Left ventricle myocardium inferior (tissue), 1 donor: ENCODE data around the gene MAPK4. TPM values are rescaled to one million over a fixed set of nuclear protein-coding genes. Genes with fewer than 3 reads are reported as not detected.

Experiments used
- DNase-seq: peaks from one replicate; pipeline ENCODE4 v3.0.0-alpha.2; 2020
- H3K27ac ChIP-seq: fragments of 200-600 bp; replicated peaks from 2 replicates; pipeline ENCODE4 v1.8.0; 2021
- H3K27me3 ChIP-seq: fragments of 200-600 bp; 2 replicates; pipeline ENCODE4 v1.8.0; 2021; ENCODE audit warnings: low read depth
- H3K36me3 ChIP-seq: fragments of 200-600 bp; 2 replicates; pipeline ENCODE4 v1.8.0; 2021
- H3K4me1 ChIP-seq: fragments of 200-600 bp; 2 replicates; pipeline ENCODE4 v1.8.0; 2021
- H3K4me3 ChIP-seq: fragments of 200-600 bp; 2 replicates; pipeline ENCODE4 v1.8.0; 2021; ENCODE audit warnings: mild to moderate bottlenecking, moderate library complexity
- H3K9me3 ChIP-seq: fragments of 200-600 bp; replicated peaks from 2 replicates; pipeline ENCODE4 v1.8.0; 2021
- CTCF ChIP-seq: fragments of 200-600 bp; IDR thresholded peaks from 2 replicates; pipeline ENCODE4 v1.8.0; 2021; ENCODE audit warnings: antibody characterized with exemption, mild to moderate bottlenecking, borderline replicate concordance
- intact Hi-C: fragments of 100-400 bp; cut with micrococcal nuclease; formaldehyde crosslinking; loops from one replicate; pipeline ENCODE4 v1.11.0; 2022
- total RNA-seq: library from RNA; stranded (reverse); fragmentation: NEBNext Ultra II Directional; extraction: Animal tissue kit (Norgen Biotek cat#: 25700); gene quantifications from one replicate; pipeline ENCODE4 v1.2.1, GENCODE V29; 2021
- donor health status: DM: no; HTN: yes; CAD: no; lungs with severe emphysema.

The MAPK4 gene
- total RNA-seq, 1 donor from 2014 or later: 21.7 TPM

- no peak for DNase-seq
- H3K4me1 ChIP-seq: peaks cover 6% of the 10 kb centered on the region
- H3K4me3 ChIP-seq: no peak overlapping the region
- no peaks in the 10 kb centered on the region for H3K36me3 ChIP-seq
- H3K27me3 ChIP-seq: no peaks in the 10 kb centered on the region
- TF ChIP-seq CTCF: no peak
- no peak overlapping the region for H3K27ac ChIP-seq
- H3K9me3 ChIP-seq: no peaks in the 10 kb centered on the region
- intact Hi-C loops: no loop called here
Observed at GRCh38 chr18:50624981-50625380, 65.1 kb downstream of the MAPK4 start.

GRCh38 chr18:50626317-50626716, 66.4 kb downstream of the MAPK4 start:
- Histone ChIP-seq H3K4me1 (peaks cover 13% of the 10 kb centered on the region), H3K9me3 (no peaks in the 10 kb centered on the region)
- intact Hi-C loops: no loop called here

GRCh38 chr18:50627594-50628532, 68.0 kb downstream of the MAPK4 start:
- Histone ChIP-seq H3K27ac (peak overlapping the region; percentile 54), H3K36me3 (no peaks in the 10 kb centered on the region), H3K27me3 (no peaks in the 10 kb centered on the region), H3K4me1 (peaks cover 23% of the 10 kb centered on the region), H3K9me3 (no peaks in the 10 kb centered on the region), H3K4me3 (no peak overlapping the region)
- TF ChIP-seq CTCF: no peak
- intact Hi-C loops: no loop called here
- no peak for DNase-seq

More at GRCh38 chr18:50626317-50626716, 66.4 kb downstream of the MAPK4 start:
- Histone ChIP-seq H3K36me3 (no peaks in the 10 kb centered on the region), H3K4me3 (no peak overlapping the region), H3K27me3 (no peaks in the 10 kb centered on the region), H3K27ac (no peak overlapping the region)
- TF ChIP-seq CTCF: no peak
- DNase-seq: no peak

GRCh38 chr18:50628533-50628905, 68.6 kb downstream of the MAPK4 start:
- no peak for TF ChIP-seq CTCF
- no peak for DNase-seq
- Histone ChIP-seq H3K4me1 (peaks cover 23% of the 10 kb centered on the region), H3K27ac (peak overlapping the region; percentile 54), H3K36me3 (no peaks in the 10 kb centered on the region), H3K9me3 (no peaks in the 10 kb centered on the region), H3K4me3 (no peak overlapping the region), H3K27me3 (no peaks in the 10 kb centered on the region)
- intact Hi-C loops: no loop called here

- no peak for DNase-seq
- Histone ChIP-seq H3K4me3 (no peak overlapping the region), H3K27me3 (no peaks in the 10 kb centered on the region), H3K9me3 (no peaks in the 10 kb centered on the region), H3K4me1 (peaks cover 23% of the 10 kb centered on the region), H3K27ac (peak overlapping the region; percentile 54), H3K36me3 (no peaks in the 10 kb centered on the region)
- intact Hi-C loops: no loop called here
- TF ChIP-seq CTCF: no peak
Observed at GRCh38 chr18:50629148-50629631, 69.3 kb downstream of the MAPK4 start.
